H9 (cell line): ENCODE measurements around the gene ITGB6. TPM values are rescaled to one million over a fixed set of nuclear protein-coding genes. Genes with fewer than 3 reads are reported as not detected.

Experiments used
- DNase-seq: peaks from one replicate; pipeline ENCODE4 v3.0.0-alpha.2; 2017
- H2AFZ ChIP-seq: one replicate; pipeline ENCODE4 v1.6.1; 2013; ENCODE audit warnings: mild to moderate bottlenecking, low read length, control low read depth, moderate library complexity
- H2AK5ac ChIP-seq: 2 replicates; pipeline ENCODE4 v1.6.1; 2013; ENCODE audit warnings: low read length, control low read depth, mixed read lengths; ENCODE audit not compliant: insufficient read length
- H2BK120ac ChIP-seq: one replicate; pipeline ENCODE4 v1.6.1; 2013; ENCODE audit warnings: low read depth, mild to moderate bottlenecking, low read length, control low read depth, inconsistent platforms; ENCODE audit not compliant: poor library complexity, severe bottlenecking
- H2BK12ac ChIP-seq: 2 replicates; pipeline ENCODE4 v1.6.1; 2013; ENCODE audit warnings: low read length, control low read depth, mixed read lengths, low read depth; ENCODE audit not compliant: insufficient read length
- H2BK15ac ChIP-seq: 2 replicates; pipeline ENCODE4 v1.6.1; 2013; ENCODE audit warnings: low read depth, low read length, control low read depth
- H2BK20ac ChIP-seq: one replicate; pipeline ENCODE4 v1.6.1; 2013; ENCODE audit warnings: low read depth, mild to moderate bottlenecking, low read length, control low read depth, inconsistent platforms; ENCODE audit not compliant: poor library complexity, severe bottlenecking
- H2BK5ac ChIP-seq: 2 replicates; pipeline ENCODE4 v1.6.1; 2013; ENCODE audit warnings: low read length, control low read depth, mixed read lengths; ENCODE audit not compliant: insufficient read length
- H3K14ac ChIP-seq: 2 replicates; pipeline ENCODE4 v1.6.1; 2013; ENCODE audit warnings: low read length, control low read depth; ENCODE audit not compliant: insufficient read depth
- H3K18ac ChIP-seq: 2 replicates; pipeline ENCODE4 v1.6.1; 2013; ENCODE audit warnings: low read depth, mild to moderate bottlenecking, mixed read lengths, low read length, control low read depth; ENCODE audit not compliant: insufficient read length
- H3K23ac ChIP-seq: 2 replicates; pipeline ENCODE4 v1.6.1; 2013; ENCODE audit warnings: low read length, control low read depth, mixed read lengths, low read depth; ENCODE audit not compliant: insufficient read length
- H3K23me2 ChIP-seq: 2 replicates; pipeline ENCODE4 v1.6.1; 2013; ENCODE audit warnings: low read depth, mild to moderate bottlenecking, mixed read lengths, low read length, control low read depth; ENCODE audit not compliant: insufficient read length, poor library complexity, severe bottlenecking
- H3K27ac ChIP-seq: 2 replicates; pipeline ENCODE4 v1.5.1; 2013; ENCODE audit warnings: low read length, control low read depth, mixed read lengths, low read depth; ENCODE audit not compliant: insufficient read length
- H3K27me3 ChIP-seq: 2 replicates; pipeline ENCODE4 v1.6.1; 2013; ENCODE audit warnings: low read length, control low read depth, inconsistent platforms; ENCODE audit not compliant: insufficient read depth
- H3K4ac ChIP-seq: 2 replicates; pipeline ENCODE4 v1.6.1; 2013; ENCODE audit warnings: low read depth, mild to moderate bottlenecking, control low read depth, inconsistent platforms, low read length, moderate library complexity
- H3K4me1 ChIP-seq: 2 replicates; pipeline ENCODE4 v1.6.1; 2013; ENCODE audit warnings: low read length, control low read depth, inconsistent platforms; ENCODE audit not compliant: insufficient read depth
- H3K4me2 ChIP-seq: 2 replicates; pipeline ENCODE4 v1.6.1; 2013; ENCODE audit warnings: low read length, control low read depth, mixed read lengths; ENCODE audit not compliant: insufficient read length, insufficient read depth
- H3K56ac ChIP-seq: 2 replicates; pipeline ENCODE4 v1.6.1; 2013; ENCODE audit warnings: low read depth, mild to moderate bottlenecking, mixed read lengths, low read length, control low read depth; ENCODE audit not compliant: insufficient read length
- H3K79me1 ChIP-seq: 2 replicates; pipeline ENCODE4 v1.6.1; 2013; ENCODE audit warnings: low read depth, mild to moderate bottlenecking, moderate library complexity, low read length, control low read depth, inconsistent platforms; ENCODE audit not compliant: insufficient read depth, poor library complexity, severe bottlenecking
- H3K79me2 ChIP-seq: 2 replicates; pipeline ENCODE4 v1.6.1; 2013; ENCODE audit warnings: low read length, control low read depth, inconsistent platforms; ENCODE audit not compliant: insufficient read depth
- H3K9ac ChIP-seq: 2 replicates; pipeline ENCODE4 v1.6.1; 2013; ENCODE audit warnings: low read length, control low read depth, mixed read lengths; ENCODE audit not compliant: insufficient read length; ENCODE audit errors: extremely low read depth
- H3K9me3 ChIP-seq: one replicate; pipeline ENCODE4 v1.6.1; 2013; ENCODE audit warnings: low read depth, low read length, inconsistent platforms; ENCODE audit not compliant: control insufficient read depth
- H3T11ph ChIP-seq: one replicate; pipeline ENCODE4 v1.6.1; 2013; ENCODE audit warnings: mild to moderate bottlenecking, low read length, control low read depth, inconsistent platforms
- H4K20me1 ChIP-seq: one replicate; pipeline ENCODE4 v1.6.1; 2013; ENCODE audit not compliant: control insufficient read depth, insufficient read length, insufficient read depth
- H4K5ac ChIP-seq: 2 replicates; pipeline ENCODE4 v1.6.1; 2013; ENCODE audit warnings: low read depth, mild to moderate bottlenecking, mixed read lengths, low read length, control low read depth; ENCODE audit not compliant: insufficient read length
- H4K8ac ChIP-seq: replicated peaks from 2 replicates; pipeline ENCODE4 v1.6.1; 2013; ENCODE audit warnings: low read length, control low read depth, mixed read lengths, low read depth; ENCODE audit not compliant: insufficient read length
- H4K91ac ChIP-seq: 2 replicates; pipeline ENCODE4 v1.6.1; 2013; ENCODE audit warnings: low read depth, mild to moderate bottlenecking, moderate library complexity, mixed read lengths, low read length, control low read depth; ENCODE audit not compliant: insufficient read length
- H3K27ac Mint-ChIP-seq, 3 experiments: 2 replicates in 2 of 3; 3 replicates in 1 of 3; pipeline ENCODE4 v1.8.0; 2020 to 2021; ENCODE audit warnings: mixed read lengths in 3 of 3, mild to moderate bottlenecking in 1 of 3, moderate library complexity in 1 of 3
- H3K27me3 Mint-ChIP-seq: 2 replicates; pipeline ENCODE4 v1.8.0; 2021; ENCODE audit warnings: low read depth, mild to moderate bottlenecking, moderate library complexity, mixed read lengths
- H3K36me3 Mint-ChIP-seq, 3 experiments: 2 replicates in 2 of 3; 3 replicates in 1 of 3; pipeline ENCODE4 v1.8.0; 2020 to 2021; ENCODE audit warnings: low read depth in 3 of 3, mixed read lengths in 3 of 3; ENCODE audit not compliant: insufficient read depth in 1 of 3
- H3K4me1 Mint-ChIP-seq, 2 experiments: 2 replicates each; pipeline ENCODE4 v1.8.0; 2020; ENCODE audit warnings: mixed read lengths in 2 of 2
- H3K4me3 Mint-ChIP-seq, 2 experiments: 2 replicates in 1 of 2; 3 replicates in 1 of 2; pipeline ENCODE4 v1.8.0; 2020 to 2021; ENCODE audit warnings: mild to moderate bottlenecking in 2 of 2, mixed read lengths in 2 of 2, moderate library complexity in 1 of 2
- H3K9me3 Mint-ChIP-seq, 2 experiments: 2 replicates in 1 of 2; 3 replicates in 1 of 2; pipeline ENCODE4 v1.8.0; 2020; ENCODE audit warnings: mild to moderate bottlenecking in 2 of 2, mixed read lengths in 2 of 2, moderate library complexity in 1 of 2
- CTCF ChIP-seq: fragments of 200-600 bp; sonication (generic); conservative IDR thresholded peaks from 3 replicates; pipeline ENCODE4 v1.8.0; 2021; ENCODE audit warnings: antibody characterized with exemption, mild to moderate bottlenecking
- WGBS: extraction: QIAGEN DNeasy Blood & Tissue Kit; methylation state at CpG from one replicate; pipeline ENCODE4 v1.1.7; 2013; ENCODE audit warnings: missing lambda C conversion rate, low lambda C conversion rate, mixed read lengths; ENCODE audit not compliant: insufficient read length; ENCODE audit errors: extremely low coverage; 5-methylcytosine and 5-hydroxymethylcytosine counted together
- total RNA-seq: library from RNA; stranded (reverse); gene quantifications from 2 replicates; pipeline ENCODE4 v1.2.1, GENCODE V29; 2021

ITGB6 gene
- total RNA-seq, 1 experiment from 2014 or later: not detected

- H3K9me3 Mint-ChIP-seq: no peaks in the 10 kb centered on the region
- Histone ChIP-seq H3K23ac (no peak overlapping the region), H2BK120ac (no peak overlapping the region), H3K23me2 (no peaks in the 10 kb centered on the region), H3K14ac (no peak overlapping the region), H2BK20ac (no peak overlapping the region), H3K79me1 (no peaks in the 10 kb centered on the region), H3K27me3 (no peaks in the 10 kb centered on the region), H3K18ac (no peak overlapping the region), H2AFZ (no peak overlapping the region), H3K27ac (no peak overlapping the region), H2AK5ac (no peak overlapping the region), H3T11ph (no peak overlapping the region), H2BK15ac (no peak overlapping the region), H3K9me3 (no peaks in the 10 kb centered on the region), H3K9ac (no peak overlapping the region), H4K8ac (no peak overlapping the region), H3K79me2 (no peaks in the 10 kb centered on the region), H3K4me1 (no peaks in the 10 kb centered on the region), H4K5ac (no peak overlapping the region), H3K56ac (no peak overlapping the region), H2BK12ac (no peak overlapping the region), H4K91ac (no peak overlapping the region), H2BK5ac (no peak overlapping the region), H3K4me2 (no peak overlapping the region), H3K4ac (no peak overlapping the region), H4K20me1 (no peaks in the 10 kb centered on the region)
- WGBS: no CpG with 5 or more reads among the region's 1 CpG
- H3K27me3 Mint-ChIP-seq: peaks cover 2% of the 10 kb centered on the region; the same call in 1 of the 2 replicates
- H3K4me1 Mint-ChIP-seq: peaks cover under 1 to 1% of the 10 kb centered on the region in 2 experiments; a peak in 2 of 4 replicates
- TF ChIP-seq CTCF: no peak
- no peaks in the 10 kb centered on the region for H3K36me3 Mint-ChIP-seq
- H3K4me3 Mint-ChIP-seq: no peak overlapping the region
- H3K27ac Mint-ChIP-seq: no peak overlapping the region
- DNase-seq: no peak
Observed at GRCh38 chr2:160105366-160105765, 94.7 kb downstream of the ITGB6 start.
